GM21526 (cell line): Measurements from ENCODE around the gene SUPT5H.
"Not testable (repeated sequence)": the region's sequence is repeated elsewhere in the genome, so short reads cannot be mapped to it uniquely, and the experiment has no call there.

Source experiments
- ATAC-seq: cut with Tn5 transposase; IDR thresholded peaks from one replicate; pipeline ENCODE4 v1.9.1; 2021; ENCODE audit warnings: moderate library complexity; ENCODE audit not compliant: unreplicated experiment, low FRiP score

SUPT5H gene

GRCh38 chr19:39449116-39449797 lies 3.9 kb downstream of the SUPT5H start:
- no peak for ATAC-seq

GRCh38 chr19:39451257-39451656 lies 5.9 kb downstream of the SUPT5H start:
- not testable (repeated sequence) for ATAC-seq

- ATAC-seq: no peak
Observed at GRCh38 chr19:39463403-39463802, 18.0 kb downstream of the SUPT5H start.

- ATAC-seq: no peak
Observed at GRCh38 chr19:39465956-39466747, 20.8 kb downstream of the SUPT5H start.

- ATAC-seq: no peak
Observed at GRCh38 chr19:39467941-39468340, 22.6 kb downstream of the SUPT5H start.

- no peak for ATAC-seq
Observed at GRCh38 chr19:39469036-39469435, 23.7 kb downstream of the SUPT5H start.

GRCh38 chr19:39469567-39469966 lies 24.2 kb downstream of the SUPT5H start:
- ATAC-seq: no peak

- ATAC-seq: no peak
Observed at GRCh38 chr19:39470724-39471339, 25.4 kb downstream of the SUPT5H start.

GRCh38 chr19:39471756-39472536 lies 26.6 kb downstream of the SUPT5H start:
- no peak for ATAC-seq

- no peak for ATAC-seq
Observed at GRCh38 chr19:39472746-39473442, 27.5 kb downstream of the SUPT5H start.

- no peak for ATAC-seq
Observed at GRCh38 chr19:39473443-39473960, 28.1 kb downstream of the SUPT5H start.

GRCh38 chr19:39474139-39474620 lies 28.8 kb downstream of the SUPT5H start:
- no peak for ATAC-seq

- no peak for ATAC-seq
Observed at GRCh38 chr19:39475748-39476147, 30.4 kb downstream of the SUPT5H start.

- not testable (repeated sequence) for ATAC-seq
Observed at GRCh38 chr19:39479319-39479801, 34.0 kb downstream of the SUPT5H start.

- no peak for ATAC-seq
Observed at GRCh38 chr19:39479916-39480315, 34.5 kb downstream of the SUPT5H start.

GRCh38 chr19:39480337-39481228 lies 35.2 kb downstream of the SUPT5H start, which contains the start of gene TIMM50:
TSS of gene TIMM50 (plus strand) at chr19:39480838. CDS start at chr19:39480854, 16 bp downstream.
- ATAC-seq: peak; percentile 74

- ATAC-seq: no peak
Observed at GRCh38 chr19:39481229-39481545, 35.8 kb downstream of the SUPT5H start.

GRCh38 chr19:39481676-39482075 lies 36.3 kb downstream of the SUPT5H start:
- no peak for ATAC-seq

- ATAC-seq: no peak
Observed at GRCh38 chr19:39483141-39483540, 37.8 kb downstream of the SUPT5H start.
